NCI-H187 (cell line): Measurements from ENCODE around the gene SRGAP2C.
"Not testable (repeated sequence)": the region's sequence is repeated elsewhere in the genome, so short reads cannot be mapped to it uniquely, and the experiment has no call there.

Source experiments
- DNase-seq, 2 experiments: peaks; one replicate each; lab custom pipeline; 2025; lab: John Stamatoyannopoulos, UW

SRGAP2C gene

DNA sequence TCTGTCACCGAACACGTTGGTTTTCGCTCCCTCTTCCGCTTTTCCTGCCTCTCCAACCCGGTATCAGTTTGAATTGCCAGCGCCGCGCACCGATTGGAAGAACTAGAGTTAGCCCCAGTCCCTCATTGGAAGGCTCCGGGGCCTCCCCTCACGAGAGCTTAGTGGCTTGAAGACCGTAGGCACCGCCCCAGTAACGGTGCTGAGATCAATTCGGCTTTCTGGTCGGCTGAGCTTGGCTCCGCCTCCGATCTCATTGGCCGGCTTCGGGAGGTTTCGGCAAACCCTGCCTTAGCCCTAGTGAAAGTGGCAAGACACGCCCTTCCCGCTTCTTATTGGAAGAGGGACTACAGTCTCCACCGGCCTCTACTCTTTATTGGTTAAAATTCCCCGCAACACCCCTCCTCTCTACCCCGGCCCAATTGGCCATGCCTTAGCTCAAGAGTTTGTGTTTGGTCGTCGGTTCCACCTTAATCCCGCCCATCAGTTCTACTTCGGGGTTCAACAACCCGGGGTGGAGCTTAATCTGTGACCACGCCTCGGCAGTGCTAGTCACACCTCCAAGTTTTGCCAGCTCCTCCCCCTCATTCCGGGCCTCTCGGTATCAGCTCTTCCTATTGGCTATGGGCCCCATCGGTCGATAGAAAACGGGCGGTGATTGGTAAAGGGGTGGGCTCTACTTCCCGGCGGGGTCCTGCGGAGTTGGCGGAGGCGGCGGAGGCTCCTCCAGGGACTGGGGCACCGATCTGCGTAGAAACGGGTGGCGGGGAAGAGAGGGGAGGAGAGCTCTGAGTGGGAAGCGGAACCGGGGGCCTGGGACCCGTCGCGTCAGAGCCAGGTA is at the start of gene SRGAP2C, which contains the start of gene FAM72B:
Gene SRGAP2C, plus strand, starts transcription at position 686 of the 838 bp plus-strand sequence. CDS start 2,472 bp downstream, outside the sequence.
Gene FAM72B, minus strand, starts transcription at position 51 of the 838 bp plus-strand sequence. CDS start 851 bp downstream, outside the sequence.
- peak; percentile 89 to 97 for DNase-seq

DNA sequence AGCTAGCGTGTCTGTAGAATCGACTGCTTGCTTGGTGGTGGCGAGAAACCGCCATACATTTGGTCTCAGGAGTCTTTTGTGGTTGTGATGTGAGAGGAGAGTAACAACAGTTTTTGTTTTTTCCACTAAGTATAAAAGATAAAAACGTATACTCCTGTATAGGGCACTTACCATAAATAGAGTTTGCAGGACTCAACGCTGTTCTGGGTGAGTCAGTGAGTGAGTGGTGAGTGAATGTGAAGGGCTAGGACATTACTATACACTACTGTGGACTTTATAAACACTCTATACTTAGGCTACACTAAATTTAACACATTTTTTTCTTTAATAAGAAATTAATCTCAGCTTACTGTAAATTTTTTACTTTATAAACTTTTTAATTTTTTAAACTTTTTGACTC is 44.4 kb upstream of the SRGAP2C start:
- DNase-seq, result not testable (repeated sequence)

DNA sequence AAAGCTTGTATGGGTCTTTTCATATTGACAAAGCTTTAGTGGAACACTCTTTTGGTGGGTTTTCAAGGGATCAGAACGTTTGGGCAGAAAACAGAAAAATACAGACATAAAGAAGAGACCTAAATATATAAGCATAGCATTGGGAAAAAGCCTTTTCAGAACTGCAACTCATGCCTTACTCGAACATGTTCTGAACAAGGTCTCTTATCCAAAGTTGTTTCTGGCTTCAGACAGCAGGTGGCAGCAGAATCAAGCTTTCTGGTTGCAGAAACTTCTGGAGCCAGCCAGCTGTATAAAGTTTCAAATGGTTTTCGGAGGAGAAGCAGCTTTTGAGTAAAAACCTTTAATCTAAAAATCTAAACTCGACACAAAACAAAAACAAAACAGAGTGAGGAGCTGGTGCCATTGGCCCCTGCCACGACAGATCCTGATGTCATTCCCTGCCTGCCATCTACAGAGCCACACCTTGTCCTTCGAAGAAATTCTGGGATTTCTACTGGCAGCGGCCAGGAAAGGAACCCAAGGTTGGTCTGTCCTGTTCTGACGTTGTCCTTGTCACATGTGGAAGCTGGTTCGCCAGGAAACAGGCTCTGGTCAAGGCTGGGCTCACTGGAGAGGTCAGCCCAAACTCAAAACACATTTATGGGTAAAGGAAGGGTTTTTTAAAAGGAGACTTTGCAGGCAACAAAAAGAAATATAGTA is 36.1 kb upstream of the SRGAP2C start:
- not testable (repeated sequence) for DNase-seq

DNA sequence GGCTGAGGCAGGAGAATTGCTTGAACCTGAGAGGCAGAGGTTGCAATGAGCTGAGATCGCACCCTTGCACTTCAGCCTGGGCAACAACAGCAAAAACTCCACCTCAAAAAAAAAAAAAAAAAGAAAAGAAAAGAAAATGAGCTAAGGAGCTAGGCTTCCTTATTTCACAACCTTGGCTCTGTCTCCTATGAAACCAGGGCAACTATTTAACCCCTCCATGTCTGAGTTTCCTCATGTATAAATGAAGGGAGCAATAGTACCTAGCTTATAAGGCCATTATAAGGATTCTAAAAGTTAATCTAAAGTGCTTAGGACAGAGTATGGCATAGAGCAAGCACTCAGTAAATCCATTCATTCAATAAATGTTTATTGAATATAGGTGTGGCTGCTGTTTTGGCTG is 33.5 kb upstream of the SRGAP2C start:
- DNase-seq, result not testable (repeated sequence)

DNA sequence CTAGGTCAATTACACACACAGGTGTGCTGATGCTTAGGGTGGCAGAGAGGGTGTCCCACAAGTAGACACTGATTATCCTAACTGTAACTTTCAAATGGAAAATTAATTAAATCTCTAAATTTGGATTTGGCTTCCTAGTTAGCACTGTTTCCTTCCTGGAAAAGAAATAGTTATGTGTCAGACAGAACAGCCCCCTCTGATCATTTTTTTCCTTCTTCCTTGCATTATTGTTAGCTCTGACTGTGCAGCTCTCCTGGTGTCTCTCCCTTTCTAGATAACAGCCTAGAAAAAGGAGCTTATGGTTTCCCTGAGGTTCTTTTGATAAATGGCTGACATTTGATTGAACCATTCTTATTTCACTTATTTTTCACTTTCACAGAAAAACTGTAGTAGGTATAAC is 32.0 kb upstream of the SRGAP2C start:
- not testable (repeated sequence) for DNase-seq

DNA sequence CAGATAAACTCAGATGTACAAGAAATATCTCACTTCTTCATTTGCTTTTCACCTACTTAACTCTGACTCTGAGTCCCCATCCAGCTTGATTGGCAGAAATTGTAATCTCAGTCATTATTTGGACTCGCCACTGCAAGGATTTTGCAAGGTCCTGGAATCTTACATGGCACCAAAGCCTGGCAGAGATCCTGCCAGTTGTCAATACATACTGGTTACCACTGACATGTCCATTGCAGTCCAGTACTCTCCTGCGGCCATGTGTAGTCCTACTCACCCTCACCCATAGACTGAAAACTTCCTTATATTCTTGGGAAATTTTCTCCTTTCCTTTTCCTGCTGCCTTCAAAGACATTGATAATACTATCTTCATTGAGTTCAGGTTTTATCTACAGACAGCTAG is 30.0 kb upstream of the SRGAP2C start:
- DNase-seq, result not testable (repeated sequence)

DNA sequence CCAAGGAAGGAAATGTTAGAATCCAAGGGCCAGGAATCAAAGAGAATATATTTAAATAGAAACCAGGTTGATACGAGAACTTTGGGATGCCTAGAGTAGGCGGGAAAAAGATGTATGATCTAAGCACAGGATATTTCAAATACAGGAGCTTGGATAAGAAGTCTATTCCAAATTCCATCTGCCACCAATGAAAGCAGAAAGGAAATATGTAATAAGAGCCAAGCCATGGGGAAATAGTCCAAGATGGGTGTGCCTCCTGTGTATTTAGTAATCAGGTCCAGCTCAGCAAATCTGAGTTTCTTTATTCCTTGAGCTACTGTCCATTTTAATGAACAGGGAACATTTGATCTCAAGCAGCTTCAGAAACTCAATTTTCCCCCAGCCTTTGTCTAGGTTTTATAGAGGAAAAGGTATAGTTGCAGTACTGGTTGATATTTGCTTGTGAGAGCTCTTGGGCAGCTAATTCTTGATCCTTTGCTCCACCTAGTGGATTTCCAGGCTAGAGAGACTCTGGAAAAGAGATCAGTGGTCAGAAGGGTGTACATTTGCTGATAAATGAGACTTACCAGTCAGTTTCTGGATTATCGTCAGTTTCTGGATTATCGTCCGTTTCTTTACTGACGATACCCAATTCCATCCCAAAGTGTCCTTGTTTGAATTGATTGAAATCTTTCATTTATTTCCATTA is 29.0 kb upstream of the SRGAP2C start:
- DNase-seq, result not testable (repeated sequence)

DNA sequence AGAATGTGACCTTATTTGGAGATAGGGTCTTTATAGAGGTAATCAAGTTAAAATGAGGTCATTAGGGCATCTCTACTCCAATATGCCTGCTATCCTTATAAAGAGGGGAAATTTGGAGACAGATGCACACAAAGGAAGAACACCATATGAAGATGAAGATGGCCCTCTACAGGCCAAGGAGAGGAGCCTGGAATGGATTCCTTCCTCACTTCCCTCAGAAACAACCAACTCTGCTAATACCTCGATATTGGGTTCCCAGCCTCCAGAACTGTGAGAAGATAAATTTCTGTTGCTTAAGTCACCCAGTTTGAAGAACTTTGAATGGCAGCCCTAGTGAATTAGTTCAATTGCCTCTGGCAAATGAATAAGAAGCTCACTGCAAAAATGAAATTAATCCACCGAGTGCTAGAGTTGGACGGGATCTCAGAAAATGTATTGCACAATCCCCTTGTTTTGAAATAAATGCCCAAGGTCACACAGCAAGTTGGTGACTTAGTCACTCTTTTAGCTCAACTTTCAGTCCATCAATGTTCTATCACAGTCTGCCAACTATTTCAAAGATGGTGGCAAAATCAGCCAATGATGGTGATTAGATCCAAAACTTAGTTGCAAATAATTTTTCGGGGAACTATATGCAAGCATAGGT is 27.7 kb upstream of the SRGAP2C start:
- not testable (repeated sequence) for DNase-seq

DNA sequence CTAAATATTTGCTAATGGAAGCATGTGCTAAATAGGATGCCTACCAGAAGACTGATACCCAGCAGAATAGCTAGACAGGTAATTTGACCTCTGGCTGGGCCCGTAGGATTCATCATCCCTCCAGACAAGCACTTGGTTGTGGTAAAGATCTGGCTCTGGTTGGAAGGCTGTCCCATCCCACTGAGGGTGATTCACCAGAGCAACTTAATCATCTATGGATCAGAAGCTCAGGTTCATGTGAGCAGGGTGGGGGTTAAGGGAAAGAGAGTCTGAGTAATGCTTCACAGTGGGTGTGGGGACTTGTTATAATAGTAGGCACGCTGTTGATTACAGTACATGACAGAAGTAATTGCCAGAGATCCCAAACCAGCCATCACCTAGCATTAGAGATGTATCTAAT is 27.2 kb upstream of the SRGAP2C start:
- not testable (repeated sequence) for DNase-seq

DNA sequence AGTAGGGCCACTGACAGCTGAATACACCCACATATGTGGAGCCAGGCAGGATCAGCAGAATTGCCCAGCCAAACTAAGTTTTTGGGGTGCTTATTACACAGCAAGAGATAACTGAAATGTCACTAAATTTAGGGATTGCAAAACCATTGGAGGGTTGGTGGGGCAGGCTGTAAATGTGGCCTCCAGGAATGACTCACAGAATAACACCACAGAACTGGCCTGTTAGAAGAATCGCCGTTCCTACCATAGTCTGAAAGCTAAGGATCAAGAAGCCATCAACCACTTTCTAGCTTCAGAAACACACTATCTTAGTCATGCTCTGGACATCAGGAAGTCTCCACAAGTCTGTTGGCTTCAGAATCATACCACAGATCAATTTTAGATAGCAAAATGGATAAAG is 24.7 kb upstream of the SRGAP2C start:
- DNase-seq, result not testable (repeated sequence)

DNA sequence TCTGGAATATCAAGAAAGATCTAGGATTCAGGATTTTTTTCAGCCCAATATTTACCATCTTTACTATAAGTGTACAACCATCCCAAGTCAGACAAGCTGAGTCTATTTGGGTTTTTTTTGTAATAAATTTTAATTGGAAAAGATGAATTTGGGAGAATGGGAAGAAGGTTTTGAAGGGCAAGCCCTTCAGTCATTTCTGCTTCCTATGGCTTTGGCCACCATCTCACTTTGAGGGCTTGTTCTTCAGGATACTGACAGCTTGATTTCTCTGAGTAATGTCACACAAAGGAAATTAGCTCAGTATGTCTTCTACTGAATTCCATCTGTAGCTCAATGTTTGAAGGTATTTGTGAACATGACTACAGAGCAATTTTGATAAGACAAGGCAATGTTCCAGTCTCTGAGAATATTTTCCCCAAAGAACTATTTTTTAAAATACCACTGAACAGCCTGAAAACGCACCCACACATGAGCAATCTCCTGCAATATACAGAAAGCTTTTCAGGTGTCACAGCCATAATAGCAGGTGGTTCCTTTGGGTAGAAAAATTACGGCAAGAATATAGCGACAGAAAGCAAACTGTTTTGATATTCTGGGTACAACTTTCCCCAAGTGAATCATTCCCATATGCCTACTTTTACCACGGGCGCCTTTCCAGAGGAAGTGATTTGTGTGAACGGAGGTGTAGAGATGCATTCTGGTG is 23.4 kb upstream of the SRGAP2C start:
- not testable (repeated sequence) for DNase-seq

DNA sequence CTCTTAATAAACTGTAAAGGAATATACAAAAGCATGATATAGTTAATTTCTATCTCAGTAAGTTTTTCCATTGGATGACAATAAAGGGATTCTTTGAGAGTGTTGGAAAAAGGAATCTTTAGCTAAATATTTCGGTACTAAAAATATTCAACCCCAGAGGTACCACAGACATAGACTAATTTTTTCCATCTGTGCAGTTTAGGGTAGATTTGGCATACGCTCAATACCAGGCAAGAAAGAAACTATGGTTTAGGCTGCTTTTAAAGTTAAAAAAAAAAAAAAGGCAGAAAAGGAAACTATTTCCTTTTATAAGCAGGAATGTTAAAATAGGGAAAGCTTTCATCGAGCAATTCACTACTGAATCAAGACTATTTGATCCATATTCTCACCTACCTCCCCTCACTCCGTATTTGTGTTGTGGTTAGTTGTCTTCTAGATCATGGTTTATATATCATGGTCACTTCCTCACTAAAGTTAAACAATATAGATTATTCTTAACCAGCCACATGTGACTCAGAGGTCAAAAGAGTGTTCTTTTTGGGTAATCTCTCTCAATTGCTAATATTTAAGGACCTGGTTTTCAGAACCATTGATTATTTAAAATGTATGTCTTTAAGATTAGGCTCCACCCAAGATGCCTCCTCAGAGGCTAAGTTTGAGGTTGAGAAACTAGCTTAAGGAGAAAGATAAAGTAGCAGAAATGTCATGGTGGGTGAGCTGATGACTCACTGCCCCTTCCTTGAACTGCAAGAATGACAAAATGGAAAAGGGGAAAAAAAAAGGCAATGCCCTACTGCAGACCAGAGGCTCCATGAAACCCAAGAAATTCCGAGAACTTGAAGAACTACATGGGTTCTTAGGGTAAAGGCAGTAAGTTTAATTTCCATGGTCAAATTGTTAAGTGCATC is 20.7 kb upstream of the SRGAP2C start:
- not testable (repeated sequence) for DNase-seq

DNA sequence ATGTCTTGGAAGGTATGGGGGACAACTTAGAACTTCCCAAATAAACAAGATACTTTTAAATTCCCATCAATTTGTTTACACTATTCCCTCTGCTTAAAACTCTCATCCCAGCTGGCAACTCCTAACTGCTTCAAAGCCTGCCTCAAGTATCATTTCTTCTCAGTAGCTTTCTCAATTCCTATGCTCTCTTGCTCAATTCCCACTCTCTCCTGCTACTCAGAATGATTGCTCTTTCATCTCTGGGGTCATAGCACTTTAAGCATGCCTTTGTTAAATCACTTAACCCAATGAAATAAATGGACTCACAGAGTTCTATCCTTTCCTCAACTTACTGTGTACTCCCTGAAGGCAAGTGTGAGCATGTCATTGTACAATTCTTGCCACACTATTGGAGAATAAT is 19.5 kb upstream of the SRGAP2C start:
- not testable (repeated sequence) for DNase-seq

DNA sequence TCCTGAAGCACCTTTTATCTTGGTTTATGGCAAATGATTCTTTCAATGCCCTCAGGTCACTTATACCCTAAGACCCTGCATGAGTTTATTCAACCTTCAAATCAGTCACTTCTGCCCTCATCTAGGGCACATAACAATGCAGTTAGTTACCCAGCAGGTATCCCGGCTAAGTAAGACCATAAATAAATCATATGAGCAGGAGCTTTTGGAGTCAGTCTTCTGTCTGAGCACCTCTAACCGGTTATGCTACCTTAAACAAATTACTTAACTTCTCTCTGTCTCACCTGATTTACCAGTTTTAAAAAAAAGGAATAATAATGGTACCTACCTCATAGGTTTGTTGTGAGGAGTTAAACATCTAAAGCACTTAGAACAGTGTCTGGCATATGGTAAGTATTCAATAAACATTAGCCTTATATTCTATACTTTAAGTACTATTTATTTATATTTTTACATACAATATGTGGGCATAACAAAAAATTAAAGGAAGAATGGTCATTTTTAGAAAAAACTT is 17.5 kb upstream of the SRGAP2C start:
- not testable (repeated sequence) for DNase-seq

DNA sequence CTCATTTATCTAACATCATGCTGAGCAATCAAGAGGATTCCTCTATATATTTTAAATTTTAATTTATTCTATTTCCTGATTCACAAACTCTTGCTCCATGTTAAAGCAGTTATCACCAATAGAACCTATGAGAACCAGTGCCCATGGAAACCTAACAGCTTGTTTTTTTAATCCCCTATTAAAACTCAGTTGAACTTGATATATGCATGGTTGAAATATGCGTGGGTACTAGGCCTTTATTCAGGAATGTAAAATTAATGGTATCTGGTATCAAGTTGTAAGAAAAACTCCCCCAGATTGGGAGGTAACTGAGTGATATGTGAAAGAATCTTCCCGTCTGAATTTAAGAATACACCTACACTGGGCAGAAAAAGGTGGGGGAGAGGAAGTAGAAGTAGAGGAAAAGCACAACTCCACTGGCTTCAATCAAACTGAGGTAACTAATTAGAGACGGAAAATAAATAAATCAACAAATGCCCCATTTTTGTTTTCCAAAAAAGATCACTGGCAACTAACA is 16.6 kb upstream of the SRGAP2C start:
- not testable (repeated sequence) for DNase-seq

DNA sequence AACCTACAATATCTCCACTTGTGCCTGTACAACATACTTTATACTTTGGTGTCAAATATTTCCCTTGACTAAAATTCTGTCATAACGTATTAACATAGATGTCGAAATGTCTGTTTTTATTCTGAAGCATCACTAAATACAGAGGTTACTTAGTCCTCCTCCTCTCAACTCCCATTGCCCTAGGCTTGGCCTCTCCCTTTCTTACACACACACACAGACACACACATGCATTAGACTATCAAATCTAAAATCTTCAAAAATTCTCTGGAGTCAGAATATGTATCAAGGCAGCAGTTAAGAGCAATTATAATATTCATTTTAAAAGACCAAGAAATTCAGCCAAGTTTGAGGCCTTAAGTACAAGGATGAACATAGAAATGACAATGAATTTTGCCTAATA is 8.1 kb upstream of the SRGAP2C start:
- DNase-seq, result not testable (repeated sequence)

DNA sequence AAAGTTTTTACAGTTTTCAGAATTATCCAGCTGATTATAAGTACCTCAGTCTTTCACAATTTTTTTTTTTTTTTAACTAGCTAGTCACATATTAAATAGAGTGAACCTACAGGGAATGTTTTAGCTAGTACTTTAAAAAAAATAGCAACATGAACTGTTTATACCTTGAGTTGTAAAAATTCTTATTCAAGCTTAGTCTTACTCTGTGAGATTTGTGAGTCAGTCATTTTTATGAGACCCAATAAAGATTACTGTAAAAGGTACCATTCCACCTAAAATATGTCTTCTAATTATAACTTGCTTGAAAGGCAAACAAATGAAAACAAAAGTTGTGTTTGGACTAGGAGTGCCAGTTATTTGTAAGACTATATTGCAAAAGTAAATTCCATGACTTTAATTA is 6.6 kb upstream of the SRGAP2C start:
- not testable (repeated sequence) for DNase-seq

DNA sequence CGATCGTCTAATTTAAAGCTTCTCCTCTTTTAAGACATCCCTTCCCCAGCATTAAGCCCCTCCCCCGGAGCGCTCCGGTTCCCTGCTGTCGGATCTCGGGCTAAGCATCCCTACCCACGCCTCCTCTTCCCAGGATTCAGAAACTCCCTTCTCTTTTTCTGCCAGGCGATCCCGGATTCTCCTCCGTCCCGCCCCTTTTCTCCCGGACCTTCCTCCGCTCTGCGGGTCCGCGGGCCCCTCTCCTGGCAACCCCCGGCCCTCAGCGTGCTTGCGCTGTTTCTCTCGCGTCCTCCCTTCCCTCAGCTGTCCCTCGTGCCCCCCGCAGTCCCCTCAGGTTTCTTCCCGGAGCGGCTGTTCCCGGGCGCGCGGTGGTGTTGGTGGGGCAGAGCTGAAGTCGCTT is 908 bp upstream of the SRGAP2C start:
- not testable (repeated sequence) for DNase-seq

DNA sequence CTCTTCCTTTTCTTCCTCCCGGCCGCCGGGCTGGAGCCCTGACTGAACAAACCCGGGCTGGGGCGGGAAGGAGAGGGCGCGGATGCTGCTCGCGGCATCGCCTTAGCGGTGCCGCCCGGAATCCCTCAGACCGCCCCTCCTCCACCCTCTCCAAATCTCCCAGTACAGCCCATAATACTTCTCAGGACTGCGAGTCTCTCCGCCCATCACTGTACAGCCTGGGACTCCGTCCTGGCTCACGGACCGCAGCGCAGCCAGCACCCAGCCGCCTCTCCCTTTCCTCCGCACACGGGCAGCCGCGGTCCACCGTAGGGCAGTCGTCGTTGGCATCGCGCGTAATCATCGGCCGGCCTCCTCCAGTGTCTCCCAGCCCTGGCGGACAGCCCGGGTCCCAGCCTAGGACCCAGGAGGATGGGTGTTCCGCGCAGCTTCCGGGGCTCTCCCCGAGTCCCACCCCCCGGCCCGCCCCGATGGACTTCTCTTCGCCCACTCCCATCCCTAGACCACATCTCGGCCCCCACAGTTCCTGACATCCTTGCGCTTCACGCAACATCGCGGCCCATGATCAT is 449 bp downstream of the SRGAP2C start:
- DNase-seq, result not testable (repeated sequence)
